LNCAP (cell line): ENCODE data around the gene SLC25A6.

Experiments used
- CTCF ChIP-seq: fragments of 450-650 bp; IDR thresholded peaks from 2 replicates; pipeline ENCODE4 v1.5.1; 2017; ENCODE audit warnings: mild to moderate bottlenecking

The SLC25A6 gene

GRCh38 chrX:1336948-1337779, 54.7 kb downstream of the SLC25A6 start:
- no peak for TF ChIP-seq CTCF

DNA sequence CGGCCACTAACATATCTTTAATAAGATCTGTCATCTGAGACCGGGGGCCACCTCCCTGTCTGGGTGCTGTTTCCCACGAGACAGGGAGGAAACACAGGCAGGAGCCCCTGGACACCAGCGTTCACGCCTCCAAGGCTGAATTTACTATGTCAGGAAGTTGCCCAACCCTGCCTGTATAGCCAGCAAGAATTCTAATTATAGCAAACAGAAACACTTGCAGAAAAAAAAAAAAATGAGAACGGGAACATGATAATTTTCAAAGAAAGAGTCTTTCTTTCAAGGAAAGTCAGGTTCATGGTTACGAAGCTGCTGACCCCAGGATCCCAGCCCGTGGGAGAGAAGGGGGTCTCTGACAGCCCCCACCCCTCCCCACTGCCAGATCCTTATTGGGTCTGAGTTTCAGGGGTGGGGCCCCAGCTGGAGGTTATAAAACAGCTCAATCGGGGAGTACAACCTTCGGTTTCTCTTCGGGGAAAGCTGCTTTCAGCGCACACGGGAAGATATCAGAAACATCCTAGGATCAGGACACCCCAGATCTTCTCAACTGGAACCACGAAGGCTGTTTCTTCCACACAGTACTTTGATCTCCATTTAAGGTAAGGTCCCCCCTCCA, 55.5 kb downstream of the SLC25A6 start, which contains the start of gene IL3RA:
IL3RA (plus strand) TSS at position 455 of the 613 bp plus-strand sequence. CDS start 4,981 bp downstream, outside the sequence.
- no peak for TF ChIP-seq CTCF
